Measurements from ENCODE around the gene SETDB1. TPM values are rescaled to one million over a fixed set of nuclear protein-coding genes. Genes with fewer than 3 reads are reported as not detected.

SETDB1 gene
- total and polyA plus RNA-seq, 12 donors = 12.6 to 52.9 (median 35.6) TPM

DNA sequence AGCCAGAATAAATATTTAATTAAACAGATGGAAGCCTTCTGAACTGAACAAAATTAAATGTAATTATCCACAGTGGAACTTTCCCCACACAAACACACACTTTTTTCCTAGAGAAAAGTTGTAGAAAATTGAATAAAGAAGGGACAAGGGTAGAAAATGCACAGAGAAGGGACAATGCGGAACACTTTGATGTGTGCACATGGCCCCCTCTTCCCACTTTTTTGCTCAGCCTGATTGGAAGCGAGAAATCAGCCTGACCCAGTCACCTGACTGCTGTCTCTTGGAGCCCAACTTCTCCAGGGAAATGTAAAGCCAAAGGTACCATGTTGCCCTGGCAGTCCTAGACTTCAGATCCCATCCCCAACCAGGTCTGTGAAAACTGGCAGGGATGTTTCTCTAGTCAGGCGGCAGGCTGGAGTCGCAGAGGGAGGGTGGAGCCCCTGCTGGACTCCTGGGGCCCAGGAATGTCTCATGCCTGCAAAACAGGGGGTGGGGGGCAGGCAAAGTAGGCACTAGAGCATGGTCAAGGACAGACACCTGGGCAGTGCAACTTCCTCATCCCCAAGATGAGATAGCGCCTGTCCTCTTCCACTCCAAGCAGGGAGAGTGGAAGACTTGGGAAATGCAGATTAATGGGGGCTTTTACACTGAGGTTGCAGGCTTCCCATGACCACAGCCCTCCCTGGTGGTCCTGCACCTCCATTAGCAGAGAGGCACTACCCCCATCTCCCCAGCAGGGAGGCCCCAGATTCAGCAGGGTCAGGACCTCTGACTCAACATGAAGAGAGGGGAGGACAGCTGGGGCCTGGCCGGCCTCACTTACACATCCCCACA lies 45.6 kb downstream of the SETDB1 start:
- Histone ChIP-seq H3K9me3 (replicated peaks in 1 of 3) (no peaks in the 10 kb centered on the region), H3K4me3 (peak overlapping the region in 1 of 4 donors; percentile 100), H3K27ac (peak overlapping the region; percentile 87 to 98 (median 94)), H3K4me1 (replicated peaks in 1 of 2) (peaks cover 46 to 52% of the 10 kb centered on the region in 2 donors), H3K36me3 (replicated peaks in 1 of 2) (peaks cover 0 to 24% of the 10 kb centered on the region in 2 donors), H3K27me3 (no peaks in the 10 kb centered on the region)
- 36 to 53% (median 45%) methylated on average over 3 to 6 of the region's 6 CpGs for WGBS, 4 donors
- intact Hi-C loops (cut with DNase I) = no loop called here
- TF ChIP-seq, protein P1, sequence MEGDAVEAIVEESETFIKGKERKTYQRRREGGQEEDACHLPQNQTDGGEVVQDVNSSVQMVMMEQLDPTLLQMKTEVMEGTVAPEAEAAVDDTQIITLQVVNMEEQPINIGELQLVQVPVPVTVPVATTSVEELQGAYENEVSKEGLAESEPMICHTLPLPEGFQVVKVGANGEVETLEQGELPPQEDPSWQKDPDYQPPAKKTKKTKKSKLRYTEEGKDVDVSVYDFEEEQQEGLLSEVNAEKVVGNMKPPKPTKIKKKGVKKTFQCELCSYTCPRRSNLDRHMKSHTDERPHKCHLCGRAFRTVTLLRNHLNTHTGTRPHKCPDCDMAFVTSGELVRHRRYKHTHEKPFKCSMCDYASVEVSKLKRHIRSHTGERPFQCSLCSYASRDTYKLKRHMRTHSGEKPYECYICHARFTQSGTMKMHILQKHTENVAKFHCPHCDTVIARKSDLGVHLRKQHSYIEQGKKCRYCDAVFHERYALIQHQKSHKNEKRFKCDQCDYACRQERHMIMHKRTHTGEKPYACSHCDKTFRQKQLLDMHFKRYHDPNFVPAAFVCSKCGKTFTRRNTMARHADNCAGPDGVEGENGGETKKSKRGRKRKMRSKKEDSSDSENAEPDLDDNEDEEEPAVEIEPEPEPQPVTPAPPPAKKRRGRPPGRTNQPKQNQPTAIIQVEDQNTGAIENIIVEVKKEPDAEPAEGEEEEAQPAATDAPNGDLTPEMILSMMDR (IDR thresholded peaks at IDR 0.05) = peak in 4 of 6 experiments; percentile 21 to 36 (median 28)
- TF ChIP-seq POLR2A (IDR thresholded peaks at IDR 0.05) = peak in 1 of 2 donors; percentile 1
- DNase-seq = peak; percentile 43 to 74 (median 62)

DNA sequence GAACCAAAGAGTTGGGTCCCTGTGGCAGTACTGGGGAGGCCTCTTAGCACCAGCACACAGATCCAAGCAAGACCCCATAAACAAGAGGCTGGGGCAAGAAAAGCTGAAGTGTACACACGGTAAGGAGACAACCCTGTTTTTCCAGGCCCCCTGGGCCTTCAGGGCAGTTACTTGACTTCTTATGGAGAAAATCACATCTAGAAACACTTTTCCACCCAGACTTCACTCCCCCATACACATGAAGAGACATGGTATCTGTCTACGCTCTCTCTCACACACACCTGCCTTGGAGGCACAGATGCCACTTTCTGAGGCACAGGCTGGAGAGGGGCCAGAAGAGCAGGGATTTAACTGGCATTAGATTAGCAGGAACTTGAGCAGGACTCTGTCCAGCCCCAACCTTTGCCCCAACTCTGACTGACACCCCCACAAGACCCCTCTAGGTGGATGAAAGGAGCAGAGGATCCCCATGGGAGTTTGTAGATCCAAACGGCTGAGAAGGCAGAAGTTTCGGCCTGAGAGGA lies 46.3 kb downstream of the SETDB1 start:
- peak in 3 of 7 donors; percentile 38 to 70 (median 43) for DNase-seq
- no peaks in the 10 kb centered on the region for H3K9me3 ChIP-seq (replicated peaks in 1 of 3)
- peak overlapping the region; percentile 87 to 98 (median 94) for H3K27ac ChIP-seq
- TF ChIP-seq, protein P1 (IDR thresholded peaks at IDR 0.05) = no peak
- TF ChIP-seq POLR2A (IDR thresholded peaks at IDR 0.05) = no peak
- intact Hi-C loops (cut with DNase I) = no loop called here
- 38 to 57% (median 52%) methylated on average over 4 of the region's 4 CpGs for WGBS, 4 donors
- peaks cover 0 to 17% of the 10 kb centered on the region in 2 donors for H3K36me3 ChIP-seq (replicated peaks in 1 of 2)
- H3K4me1 ChIP-seq (replicated peaks in 1 of 2) = peaks cover 53 to 58% of the 10 kb centered on the region in 2 donors
- H3K27me3 ChIP-seq = no peaks in the 10 kb centered on the region
- H3K4me3 ChIP-seq = peak overlapping the region in 1 of 4 donors; percentile 100

DNA sequence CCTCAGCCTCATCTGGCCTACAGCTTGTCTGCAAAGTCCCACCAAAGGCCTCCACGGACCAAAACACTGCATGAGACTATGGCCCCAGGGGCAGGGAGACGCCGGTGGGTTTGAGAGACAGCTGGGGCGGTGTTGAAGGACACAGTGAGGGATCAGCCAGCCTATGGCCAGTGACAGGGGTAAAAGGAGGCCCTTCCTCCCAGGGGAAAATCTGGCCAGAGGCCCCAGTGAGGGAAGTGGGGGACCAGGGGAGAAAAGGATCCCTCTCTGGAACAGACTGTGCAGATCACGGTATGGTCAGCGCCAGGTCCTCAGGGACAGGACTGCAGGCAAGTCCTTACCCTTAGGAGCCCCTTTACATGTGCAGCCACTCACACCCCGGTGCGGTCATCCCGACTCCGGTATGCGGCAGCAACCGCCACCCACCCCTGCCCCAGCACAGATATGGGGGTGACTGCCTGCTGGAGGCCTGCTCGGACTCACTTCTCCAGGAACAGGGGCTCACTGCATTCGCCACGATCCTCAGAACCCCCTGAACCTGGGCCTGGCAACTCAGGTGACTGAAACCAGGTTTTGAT lies 47.2 kb downstream of the SETDB1 start:
- TF ChIP-seq, protein P1 (IDR thresholded peaks at IDR 0.05) = no peak
- no peak for TF ChIP-seq POLR2A (IDR thresholded peaks at IDR 0.05)

More for the DNA sequence above, 47.2 kb downstream of the SETDB1 start:
- Histone ChIP-seq H3K27me3 (no peaks in the 10 kb centered on the region), H3K4me3 (peak overlapping the region; percentile 2 to 100 (median 78)), H3K4me1 (replicated peaks in 1 of 2) (peaks cover 59 to 65% of the 10 kb centered on the region in 2 donors), H3K27ac (peak overlapping the region; percentile 87 to 98 (median 94)), H3K36me3 (replicated peaks in 1 of 2) (peaks cover 0 to 9% of the 10 kb centered on the region in 2 donors), H3K9me3 (replicated peaks in 1 of 3) (no peaks in the 10 kb centered on the region)
- intact Hi-C loops (cut with DNase I) = no loop called here
- 6 to 39% (median 9%) methylated on average over 4 to 15 of the region's 15 CpGs for WGBS, 4 donors
- DNase-seq = peak in 3 of 7 donors; percentile 37 to 52 (median 40)

Data from adrenal gland (tissue), 12 donors.